Renal cortex interstitium (tissue), 11 donors: ENCODE results near the gene OSBPL10. TPM values are rescaled to one million over a fixed set of nuclear protein-coding genes. Genes with fewer than 3 reads are reported as not detected.
A peak's percentile ranks its signal among the peaks of the same experiment; 100 is the strongest.

Experiments used
- DNase-seq, 11 donors: peaks; one replicate each; pipeline ENCODE4 v3.0.0-alpha.2; 2013; ENCODE audit warnings: low read depth in 9 of 11, low spot score in 4 of 11; ENCODE audit errors: extremely low read depth in 1 of 11
- polyA plus RNA-seq, 3 donors: library from polyadenylated mRNA; unstranded; fragments of 120-200 nt; gene quantifications; one replicate each; pipeline ENCODE4 v1.2.1, GENCODE V29; 2013; ENCODE audit not compliant: insufficient read length in 3 of 3

The OSBPL10 gene
- polyA plus RNA-seq, 3 donors = 19.9 to 24.8 (median 22.0) TPM

GRCh38 chr3:31840252-31840651 is 140.8 kb downstream of the OSBPL10 start:
- no peak for DNase-seq

- DNase-seq = no peak
Observed at GRCh38 chr3:31839144-31839917, 141.7 kb downstream of the OSBPL10 start.

GRCh38 chr3:31836131-31837075 is 144.7 kb downstream of the OSBPL10 start:
- no peak for DNase-seq

DNA sequence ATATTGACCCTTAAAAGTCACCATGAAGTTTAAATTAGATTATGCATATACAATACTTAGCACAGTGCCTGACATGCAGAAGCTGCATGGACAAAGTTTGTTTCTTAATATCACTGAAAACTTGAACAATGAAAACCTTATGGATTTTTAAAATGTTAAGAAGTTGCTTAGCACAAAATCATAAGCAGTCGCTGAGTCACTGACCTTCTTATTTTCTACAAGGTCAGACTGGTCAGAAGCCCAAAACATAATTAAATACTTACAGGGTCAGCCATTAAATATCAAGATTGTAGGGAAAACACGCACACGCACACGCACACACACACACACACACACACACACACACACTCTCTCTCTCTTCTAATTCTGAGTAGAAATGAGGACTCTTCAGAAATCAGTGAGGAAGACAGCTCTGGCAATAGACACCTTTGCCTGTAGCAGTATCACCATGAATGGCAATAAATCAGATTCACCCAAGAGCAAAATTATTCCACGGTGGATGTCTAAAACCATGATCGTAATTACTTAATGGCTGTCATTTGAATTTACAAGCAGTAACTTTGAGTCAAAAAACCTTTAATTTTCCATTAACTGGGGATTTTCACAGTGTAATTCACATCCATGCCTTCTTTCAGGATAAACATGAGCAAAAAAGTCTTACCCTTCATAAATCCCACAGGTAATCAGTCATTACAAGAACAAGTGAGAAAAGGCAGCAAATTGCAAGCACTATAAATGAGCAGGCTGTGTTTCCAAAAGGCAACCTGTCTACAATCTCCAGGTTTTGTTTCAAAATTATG is 147.5 kb downstream of the OSBPL10 start:
- no peak for DNase-seq

DNA sequence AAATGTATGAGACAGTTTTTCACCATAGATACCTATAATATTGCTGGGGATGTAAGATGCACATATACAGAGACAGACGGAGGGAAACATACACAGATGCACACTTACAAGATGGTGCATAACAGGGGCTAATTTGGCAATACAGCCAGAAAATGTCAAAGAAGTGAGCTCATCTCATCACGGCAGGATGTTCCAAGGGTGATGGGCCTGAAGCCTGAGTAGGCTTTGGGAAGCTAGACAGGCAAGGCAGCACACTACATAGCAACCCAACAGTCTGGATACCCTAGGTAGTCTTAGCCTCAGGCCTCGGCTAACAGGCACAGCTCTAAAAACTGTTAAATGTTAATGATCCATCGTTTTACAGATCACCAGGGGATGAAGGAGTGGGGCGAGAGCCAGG is 148.5 kb downstream of the OSBPL10 start:
- no peak for DNase-seq

GRCh38 chr3:31831591-31831990 is 149.5 kb downstream of the OSBPL10 start:
- DNase-seq = no peak

DNA sequence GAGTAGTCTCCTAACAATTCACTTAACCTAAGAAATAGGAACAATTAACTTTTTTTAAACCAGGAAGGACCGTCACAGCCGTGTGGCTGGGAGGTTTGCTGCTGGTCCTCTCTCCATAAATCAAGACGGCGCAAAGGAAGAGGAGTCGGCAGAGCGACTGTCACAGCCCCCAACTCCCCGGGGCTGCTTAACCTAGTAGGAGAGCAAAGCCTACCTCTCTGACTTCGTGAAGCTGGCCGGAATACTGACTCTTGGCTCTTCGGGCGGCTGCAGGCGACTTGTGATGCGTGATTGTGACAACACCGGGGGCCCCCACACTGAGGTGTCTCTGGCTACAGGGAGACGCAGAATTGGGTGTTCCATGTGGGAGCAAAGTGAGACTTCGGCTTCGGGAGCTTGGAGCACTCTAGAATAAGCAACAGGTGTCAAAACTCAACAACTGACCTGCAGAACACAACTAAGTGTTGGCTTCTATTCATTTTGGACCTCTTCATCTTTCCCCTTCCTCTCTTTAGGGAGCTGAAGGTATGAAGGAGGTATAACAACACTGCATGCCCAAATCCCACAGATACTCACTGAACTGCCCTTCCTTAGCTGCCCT is 151.1 kb downstream of the OSBPL10 start:
- peak in 3 of 11 donors; percentile 11 to 25 (median 19) for DNase-seq

DNA sequence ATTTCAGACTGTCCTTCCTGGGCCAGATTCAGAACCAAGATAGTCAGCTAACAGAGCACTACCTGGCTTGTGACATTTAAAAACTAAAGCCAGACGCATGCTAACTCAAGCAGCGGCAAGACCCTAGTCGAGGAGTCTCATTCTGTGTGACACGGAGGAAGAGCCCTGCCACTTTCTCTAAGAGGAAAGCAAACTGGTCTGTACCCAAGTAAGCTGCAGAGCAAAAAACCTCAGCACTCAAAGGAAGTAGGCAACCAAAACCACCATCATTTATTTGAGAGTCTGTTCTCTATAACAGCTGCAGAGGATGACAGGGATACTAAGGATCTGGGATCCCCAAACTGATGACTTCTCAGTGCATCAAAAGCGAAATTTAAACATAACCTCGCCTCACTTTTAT is 152.1 kb downstream of the OSBPL10 start:
- DNase-seq = no peak

- DNase-seq = no peak
Observed at GRCh38 chr3:31828007-31828406, 153.1 kb downstream of the OSBPL10 start.

DNA sequence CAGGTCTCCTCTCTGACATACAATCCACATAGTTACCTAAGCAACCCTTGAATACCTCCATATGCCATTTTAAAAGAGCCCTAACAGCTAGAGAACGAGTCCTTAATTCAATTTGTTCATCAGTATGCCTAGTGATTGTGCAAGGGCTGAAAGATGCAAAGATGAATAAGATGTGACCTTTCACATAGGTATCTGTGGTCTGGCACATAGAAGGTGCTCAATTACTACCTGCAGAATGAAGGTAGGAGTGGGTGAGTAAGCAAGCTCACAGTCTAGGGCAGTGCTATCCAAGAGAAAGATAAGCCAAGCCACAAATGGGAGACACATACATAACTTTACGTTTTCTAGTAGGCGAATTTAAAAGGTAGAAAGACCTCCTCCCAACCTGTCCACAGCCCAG is 157.9 kb downstream of the OSBPL10 start:
- DNase-seq = no peak

DNA sequence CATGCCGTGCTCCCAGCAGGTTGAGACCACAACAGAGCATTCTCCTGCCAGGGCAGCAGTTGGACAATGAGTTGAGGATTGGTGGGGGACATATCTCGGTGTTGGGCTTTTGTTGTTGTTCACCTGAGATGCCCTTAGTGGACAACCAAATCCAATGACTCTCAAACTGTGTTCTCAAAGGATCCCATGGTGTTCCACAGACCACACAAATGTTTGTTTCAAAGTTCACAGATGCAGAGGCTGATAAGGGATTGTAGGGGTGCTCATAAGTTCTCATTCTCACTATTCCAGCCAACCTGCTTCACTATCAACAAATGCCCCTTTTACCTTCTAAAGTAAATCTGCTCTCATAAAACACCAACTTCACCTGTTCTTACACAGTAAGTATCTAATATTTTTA is 159.9 kb downstream of the OSBPL10 start:
- DNase-seq = no peak

- DNase-seq = no peak
Observed at GRCh38 chr3:31819441-31819840, 161.6 kb downstream of the OSBPL10 start.

DNA sequence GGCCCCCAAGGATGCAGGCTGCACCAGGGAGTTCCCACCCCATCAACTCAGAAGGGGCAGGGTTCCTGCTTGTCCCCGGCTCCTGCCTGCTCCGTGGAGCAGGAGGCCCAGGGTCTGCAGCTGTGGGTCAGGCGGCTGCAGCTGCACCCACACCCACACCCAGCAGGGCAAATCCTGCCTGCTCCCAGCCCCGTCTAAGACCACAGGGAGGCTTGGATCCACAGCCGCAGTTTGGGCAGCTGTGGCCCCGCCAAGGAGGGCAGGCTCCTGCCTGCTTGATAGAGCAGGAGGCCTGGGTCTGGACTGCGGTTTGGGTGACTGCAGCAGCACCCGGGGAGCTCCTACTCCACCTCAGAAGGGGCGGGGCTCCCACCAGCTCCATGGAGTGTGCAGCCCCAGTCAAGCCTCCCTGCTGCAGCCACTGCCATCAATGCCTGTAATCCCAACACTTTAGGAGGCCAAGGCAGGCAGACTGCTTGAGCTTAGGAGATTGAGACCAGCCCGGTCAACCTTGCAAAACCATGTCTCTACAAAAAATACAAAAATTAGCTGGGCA is 163.6 kb downstream of the OSBPL10 start:
- DNase-seq = no peak

- DNase-seq = no peak
Observed at GRCh38 chr3:31815631-31816440, 165.2 kb downstream of the OSBPL10 start.

- DNase-seq = no peak
Observed at GRCh38 chr3:31815006-31815405, 166.1 kb downstream of the OSBPL10 start.

DNA sequence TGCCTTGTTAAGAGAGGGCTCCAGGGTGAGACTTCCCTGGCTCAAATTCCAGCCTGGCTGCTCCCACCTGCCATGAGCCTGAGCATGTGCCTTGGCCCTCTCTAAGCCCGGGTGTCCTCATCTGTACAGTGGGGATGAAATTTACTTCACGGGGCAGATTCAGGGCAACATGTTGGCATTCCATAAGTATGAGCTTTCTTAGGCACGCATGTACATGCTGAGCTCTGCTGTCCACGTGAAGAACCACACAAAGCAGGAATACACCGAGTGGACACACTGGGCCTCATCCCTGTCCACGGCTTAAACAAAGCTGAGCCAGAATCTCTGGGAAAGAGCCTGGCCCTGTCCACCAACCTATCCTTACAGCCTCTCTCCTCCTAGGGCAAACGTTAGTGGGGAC is 167.4 kb downstream of the OSBPL10 start:
- DNase-seq = no peak

DNA sequence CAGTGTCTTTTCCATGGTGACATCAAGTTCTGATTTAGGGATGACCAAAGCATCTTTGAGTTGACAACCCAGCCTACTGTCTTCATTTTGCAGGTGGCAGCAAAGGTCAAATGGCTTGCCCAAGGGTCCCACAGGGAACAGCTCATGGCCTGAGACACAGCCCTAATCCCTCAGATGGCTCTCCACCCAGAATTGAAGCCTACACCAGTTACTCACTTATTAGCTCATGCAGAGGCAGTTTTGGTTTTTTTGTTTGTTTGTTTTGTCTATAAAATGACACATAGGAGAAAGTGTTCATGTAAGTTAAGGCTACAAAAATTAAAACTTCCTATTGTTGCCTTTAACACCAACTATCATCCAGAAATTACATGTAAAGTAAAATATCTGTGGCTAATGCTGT is 167.9 kb downstream of the OSBPL10 start:
- no peak for DNase-seq

- no peak for DNase-seq
Observed at GRCh38 chr3:31810991-31811433, 170.1 kb downstream of the OSBPL10 start.
